ENCODE measurements around the gene IL10RA. TPM values are rescaled to one million over a fixed set of nuclear protein-coding genes. Genes with fewer than 3 reads are reported as not detected.

Gene IL10RA
- total RNA-seq, 1 donor from 2014 or later, result not detected

DNA sequence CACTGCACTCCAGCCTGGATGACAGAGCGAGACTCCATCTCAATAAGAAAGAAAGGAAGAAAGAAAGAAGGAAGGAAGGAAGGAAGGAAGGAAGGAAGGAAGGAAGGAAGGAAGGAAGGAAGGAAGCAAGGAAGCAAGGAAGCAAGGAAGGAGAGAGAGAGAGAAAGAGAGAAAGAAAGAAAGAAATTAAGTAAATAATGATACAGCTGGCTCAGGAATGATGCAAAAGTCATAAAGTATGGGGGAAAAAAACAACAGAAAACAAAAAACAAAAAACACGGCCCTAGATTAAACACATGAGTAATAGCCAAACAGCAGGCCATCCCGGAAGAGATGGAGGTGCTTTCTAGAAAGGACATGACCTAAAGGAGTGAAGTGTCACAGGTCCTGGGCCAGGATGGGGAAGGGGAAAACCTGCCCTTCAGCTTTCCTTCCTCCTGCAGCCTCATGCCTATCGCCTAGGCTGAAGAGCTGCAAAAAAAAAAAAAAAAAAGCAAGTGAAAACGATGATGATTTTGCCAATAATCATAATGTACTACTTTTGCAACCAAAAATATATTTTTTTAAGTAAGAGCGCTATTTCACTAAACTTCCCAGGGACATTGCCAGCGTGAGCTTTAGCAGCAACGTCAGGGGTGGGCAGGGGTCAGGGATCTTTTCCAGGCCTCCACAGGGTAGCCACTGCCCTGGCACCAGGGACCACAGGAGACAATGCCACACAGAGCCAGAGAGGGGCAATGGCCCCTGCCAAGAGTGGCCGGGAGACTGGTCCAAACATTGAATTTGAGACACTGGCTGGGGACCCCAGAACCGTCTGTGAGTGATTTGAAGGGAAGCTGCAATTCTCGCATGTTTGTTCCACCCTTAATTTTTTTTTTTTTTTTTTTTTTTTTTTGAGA, 62.5 kb downstream of the IL10RA start:
- no peak overlapping the region for H3K4me3 Mint-ChIP-seq (ENCODE audit: unreplicated experiment)
- H3K27me3 Mint-ChIP-seq (ENCODE audit: unreplicated experiment), result peaks cover 21% of the 10 kb centered on the region
- H3K4me1 Mint-ChIP-seq (ENCODE audit: unreplicated experiment), result no peaks in the 10 kb centered on the region
- no peak for TF ChIP-seq CTCF (IDR thresholded peaks at IDR 0.05)
- no peak overlapping the region for H3K27ac Mint-ChIP-seq (ENCODE audit: unreplicated experiment)
- no peaks in the 10 kb centered on the region for H3K9me3 Mint-ChIP-seq (ENCODE audit: unreplicated experiment)
- DNase-seq (ENCODE audit: extremely low spot score, unreplicated experiment), result peak; percentile 76
- no peaks in the 10 kb centered on the region for H3K36me3 Mint-ChIP-seq (ENCODE audit: unreplicated experiment)

DNA sequence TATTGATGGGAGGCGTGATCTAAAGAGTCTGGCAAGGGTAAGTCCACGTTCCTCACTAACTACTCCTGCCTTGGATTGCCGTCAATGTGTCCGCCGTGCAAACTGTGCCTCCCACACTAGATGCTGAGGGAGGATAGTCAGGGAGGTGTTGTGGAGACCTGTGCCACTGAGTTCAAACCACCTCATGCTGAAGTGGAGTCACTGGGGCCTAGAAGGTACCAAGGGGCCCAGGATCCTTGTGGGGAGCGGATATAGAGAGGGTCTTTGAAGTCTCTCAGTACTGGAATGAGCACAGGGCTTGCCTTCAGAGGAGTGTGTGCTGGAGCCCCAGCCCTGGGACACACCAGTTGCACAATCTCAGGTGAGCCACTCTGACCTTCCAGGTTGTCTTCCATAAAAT, 63.6 kb downstream of the IL10RA start:
- peaks cover 17% of the 10 kb centered on the region for H3K27me3 Mint-ChIP-seq (ENCODE audit: unreplicated experiment)
- no peak for TF ChIP-seq CTCF (IDR thresholded peaks at IDR 0.05)
- DNase-seq (ENCODE audit: extremely low spot score, unreplicated experiment), result peak; percentile 69
- H3K36me3 Mint-ChIP-seq (ENCODE audit: unreplicated experiment), result no peaks in the 10 kb centered on the region
- no peak overlapping the region for H3K4me3 Mint-ChIP-seq (ENCODE audit: unreplicated experiment)
- H3K27ac Mint-ChIP-seq (ENCODE audit: unreplicated experiment), result no peak overlapping the region
- H3K9me3 Mint-ChIP-seq (ENCODE audit: unreplicated experiment), result no peaks in the 10 kb centered on the region
- no peaks in the 10 kb centered on the region for H3K4me1 Mint-ChIP-seq (ENCODE audit: unreplicated experiment)

- peak; percentile 63 for DNase-seq (ENCODE audit: extremely low spot score, unreplicated experiment)
- Mint-ChIP-seq H3K27ac (ENCODE audit: unreplicated experiment) (no peak overlapping the region), H3K27me3 (ENCODE audit: unreplicated experiment) (peaks cover 16% of the 10 kb centered on the region), H3K4me3 (ENCODE audit: unreplicated experiment) (no peak overlapping the region), H3K9me3 (ENCODE audit: unreplicated experiment) (no peaks in the 10 kb centered on the region), H3K36me3 (ENCODE audit: unreplicated experiment) (no peaks in the 10 kb centered on the region), H3K4me1 (ENCODE audit: unreplicated experiment) (no peaks in the 10 kb centered on the region)
- no peak for TF ChIP-seq CTCF (IDR thresholded peaks at IDR 0.05)
These were observed 64.2 kb downstream of the IL10RA start for GRCh38 chr11:118050208-118050891.

Other genes with a start within 250 kb of the IL10RA start
- not detected in 2 replicates for gene DSCAML1, start 189.2 kb upstream of the IL10RA start, total RNA-seq
- gene FXYD2, start 161.7 kb upstream of the IL10RA start, total RNA-seq, result 0.91 TPM in 1 of 2 replicates, not detected in the other
- gene FXYD6, start 109.7 kb upstream of the IL10RA start, total RNA-seq, result 0.99 and 1.7 TPM in 2 replicates
- not detected in 2 replicates for gene TMPRSS13, start 57.0 kb upstream of the IL10RA start, total RNA-seq
- gene TMPRSS4, start 90.7 kb downstream of the IL10RA start, total RNA-seq, result not detected in 2 replicates
- gene SMIM35, start 100.6 kb downstream of the IL10RA start, total RNA-seq, result not detected in 2 replicates
- 0.08 TPM in 1 of 2 replicates, not detected in the other for gene SCN4B, start 166.4 kb downstream of the IL10RA start, total RNA-seq
- gene SCN2B, start 190.2 kb downstream of the IL10RA start, total RNA-seq, result not detected in 2 replicates
- gene JAML, start 238.6 kb downstream of the IL10RA start, total RNA-seq, result not detected in 2 replicates